Measurements from ENCODE around the gene OLIG3. TPM values are rescaled to one million over a fixed set of nuclear protein-coding genes. Genes with fewer than 3 reads are reported as not detected.

OLIG3 gene
- total RNA-seq, 4 donors from 2014 or later, result not detected

GRCh38 chr6:137495703-137496336 lies 1.6 kb upstream of the OLIG3 start:
- 15 to 16% methylated on average over 19 to 23 of the region's 29 CpGs for WGBS, 2 donors

GRCh38 chr6:137494988-137495702 lies 951 bp upstream of the OLIG3 start:
- WGBS, 2 donors, result 17 to 18% methylated on average over 22 to 24 of the region's 41 CpGs
- peaks cover 37 to 100% (median 57%) of the 10 kb centered on the region in 4 donors for H3K27me3 ChIP-seq
- peaks cover 19 to 60% (median 22%) of the 10 kb centered on the region in 3 donors for H3K4me1 ChIP-seq
- TF ChIP-seq CTCF (IDR thresholded peaks at IDR 0.05), result no peak
- no peak for TF ChIP-seq POLR2A (IDR thresholded peaks at IDR 0.05)
- DNase-seq, result no peak
- no peaks in the 10 kb centered on the region for H3K36me3 ChIP-seq
- H3K27ac ChIP-seq, result no peak overlapping the region
- H3K9me3 ChIP-seq, result no peaks in the 10 kb centered on the region
- intact Hi-C loops (cut with DNase I), result no loop called here
- H3K4me3 ChIP-seq, result peak overlapping the region in 1 of 4 donors; percentile 22

More at GRCh38 chr6:137495703-137496336, 1.6 kb upstream of the OLIG3 start:
- no peak for TF ChIP-seq POLR2A (IDR thresholded peaks at IDR 0.05)
- no peak for TF ChIP-seq CTCF (IDR thresholded peaks at IDR 0.05)
- intact Hi-C loops (cut with DNase I), result no loop called here
- no peak overlapping the region for H3K27ac ChIP-seq
- H3K4me3 ChIP-seq, result peak overlapping the region in 1 of 4 donors; percentile 22
- no peaks in the 10 kb centered on the region for H3K9me3 ChIP-seq
- H3K36me3 ChIP-seq, result no peaks in the 10 kb centered on the region
- no peak for DNase-seq
- H3K27me3 ChIP-seq, result peaks cover 37 to 100% (median 56%) of the 10 kb centered on the region in 4 donors
- peaks cover 19 to 60% (median 22%) of the 10 kb centered on the region in 3 donors for H3K4me1 ChIP-seq

GRCh38 chr6:137493218-137494038 lies 766 bp downstream of the OLIG3 start:
- no peak overlapping the region for H3K27ac ChIP-seq
- DNase-seq, result no peak
- intact Hi-C loops (cut with DNase I), result no loop called here
- peaks cover 36 to 100% (median 70%) of the 10 kb centered on the region in 4 donors for H3K27me3 ChIP-seq
- H3K4me1 ChIP-seq, result peaks cover 26 to 73% (median 29%) of the 10 kb centered on the region in 3 donors
- H3K36me3 ChIP-seq, result no peaks in the 10 kb centered on the region
- TF ChIP-seq POLR2A (IDR thresholded peaks at IDR 0.05), result no peak
- no peak for TF ChIP-seq CTCF (IDR thresholded peaks at IDR 0.05)
- 16% methylated on average over 23 of the region's 77 CpGs; no CpG with 5 or more reads in 1 of the 2 donors for WGBS, 2 donors
- H3K9me3 ChIP-seq, result no peaks in the 10 kb centered on the region
- peak overlapping the region in 2 of 4 donors; percentile 21 to 55 for H3K4me3 ChIP-seq

- H3K36me3 ChIP-seq, result no peaks in the 10 kb centered on the region
- H3K27me3 ChIP-seq, result peaks cover 27 to 100% (median 71%) of the 10 kb centered on the region in 4 donors
- H3K4me1 ChIP-seq, result peaks cover 26 to 73% (median 27%) of the 10 kb centered on the region in 3 donors
- peak overlapping the region in 2 of 4 donors; percentile 21 to 55 for H3K4me3 ChIP-seq
- WGBS, 2 donors, result 29 to 32% methylated on average over 28 to 29 of the region's 29 CpGs
- DNase-seq, result no peak
- no peak for TF ChIP-seq POLR2A (IDR thresholded peaks at IDR 0.05)
- no peak for TF ChIP-seq CTCF (IDR thresholded peaks at IDR 0.05)
- H3K27ac ChIP-seq, result no peak overlapping the region
- H3K9me3 ChIP-seq, result no peaks in the 10 kb centered on the region
- intact Hi-C loops (cut with DNase I), result no loop called here
These were observed 1.6 kb downstream of the OLIG3 start for GRCh38 chr6:137492289-137493217.

Data from esophagus squamous epithelium (tissue), 5 donors.